HG03097 (cell line): ENCODE results near the gene TPRA1.
"Not testable (repeated sequence)": the region's sequence is repeated elsewhere in the genome, so short reads cannot be mapped to it uniquely, and the experiment has no call there.

Experiments used
- ATAC-seq: cut with Tn5 transposase; IDR thresholded peaks from one replicate; pipeline ENCODE4 v1.9.1; 2021; ENCODE audit not compliant: unreplicated experiment, low FRiP score

TPRA1 gene

GRCh38 chr3:127539366-127540060 lies 51.0 kb downstream of the TPRA1 start:
- ATAC-seq: no peak

- no peak for ATAC-seq
Observed at GRCh38 chr3:127538569-127538968, 52.0 kb downstream of the TPRA1 start.

- no peak for ATAC-seq
Observed at GRCh38 chr3:127536830-127537812, 53.4 kb downstream of the TPRA1 start.

GRCh38 chr3:127535901-127536829 lies 54.4 kb downstream of the TPRA1 start:
- no peak for ATAC-seq

GRCh38 chr3:127535106-127535785 lies 55.3 kb downstream of the TPRA1 start:
- ATAC-seq: no peak

- ATAC-seq: no peak
Observed at GRCh38 chr3:127534564-127534963, 56.0 kb downstream of the TPRA1 start.

- no peak for ATAC-seq
Observed at GRCh38 chr3:127534161-127534451, 56.4 kb downstream of the TPRA1 start.

GRCh38 chr3:127532561-127533203 lies 57.9 kb downstream of the TPRA1 start:
- ATAC-seq: no peak

- ATAC-seq: no peak
Observed at GRCh38 chr3:127531821-127532220, 58.7 kb downstream of the TPRA1 start.

GRCh38 chr3:127530863-127531262 lies 59.7 kb downstream of the TPRA1 start:
- ATAC-seq: not testable (repeated sequence)

- no peak for ATAC-seq
Observed at GRCh38 chr3:127529346-127530188, 61.0 kb downstream of the TPRA1 start.

- ATAC-seq: no peak
Observed at GRCh38 chr3:127525373-127525772, 65.2 kb downstream of the TPRA1 start.

- no peak for ATAC-seq
Observed at GRCh38 chr3:127524296-127524896, 66.1 kb downstream of the TPRA1 start.
